Upper lobe of right lung (tissue), 1 donor: ENCODE data around the gene OR52A5. TPM values are rescaled to one million over a fixed set of nuclear protein-coding genes. Genes with fewer than 3 reads are reported as not detected.

Experiments
- ATAC-seq: fragments of 200-7000 bp; cut with Tn5 transposase; one replicate; pipeline ENCODE4 v1.9.1; 2020; ENCODE audit warnings: mild to moderate bottlenecking, moderate library complexity
- DNase-seq: peaks from one replicate; pipeline ENCODE4 v3.0.0-alpha.2; 2020
- H3K27ac ChIP-seq: fragments of 200-600 bp; one replicate; pipeline ENCODE4 v1.8.0; 2022
- H3K27me3 ChIP-seq: fragments of 200-600 bp; one replicate; pipeline ENCODE4 v1.8.0; 2022; ENCODE audit warnings: mild to moderate bottlenecking
- H3K36me3 ChIP-seq: fragments of 200-600 bp; one replicate; pipeline ENCODE4 v1.8.0; 2022
- H3K4me1 ChIP-seq: fragments of 200-600 bp; one replicate; pipeline ENCODE4 v1.8.0; 2022
- H3K4me3 ChIP-seq: fragments of 200-600 bp; one replicate; pipeline ENCODE4 v1.8.0; 2022; ENCODE audit warnings: mild to moderate bottlenecking
- H3K9me3 ChIP-seq: fragments of 200-600 bp; one replicate; pipeline ENCODE4 v1.8.0; 2022
- CTCF ChIP-seq: fragments of 200-600 bp; IDR thresholded peaks from one replicate; pipeline ENCODE4 v1.8.0; 2022; ENCODE audit warnings: antibody characterized with exemption
- intact Hi-C: fragments of 100-400 bp; cut with DNase I; formaldehyde crosslinking; loops from one replicate; pipeline ENCODE4 v1.11.0; 2022
- total RNA-seq: library from RNA; stranded (reverse); fragmentation: NEBNext Ultra II Directional; extraction: Animal tissue kit (Norgen Biotek cat#: 25700); gene quantifications from one replicate; pipeline ENCODE4 v1.2.1, GENCODE V29; 2021
- donor health status: DM: no; HTN: yes; CAD: no; lungs with severe emphysema.

OR52A5 gene
- total RNA-seq, 1 donor from 2014 or later, result not detected

- ATAC-seq, result no peak
- Histone ChIP-seq H3K27ac (no peak overlapping the region), H3K4me3 (no peak overlapping the region), H3K36me3 (no peaks in the 10 kb centered on the region), H3K27me3 (no peaks in the 10 kb centered on the region), H3K9me3 (no peaks in the 10 kb centered on the region), H3K4me1 (no peaks in the 10 kb centered on the region)
- intact Hi-C loops, result no loop called here
- no peak for TF ChIP-seq CTCF
- DNase-seq, result no peak
These were observed 19.3 kb downstream of the OR52A5 start for GRCh38 chr11:5118893-5119292.

- no peak overlapping the region for H3K27ac ChIP-seq
- intact Hi-C loops, result no loop called here
- H3K9me3 ChIP-seq, result no peaks in the 10 kb centered on the region
- H3K4me3 ChIP-seq, result no peak overlapping the region
- no peaks in the 10 kb centered on the region for H3K4me1 ChIP-seq
- no peaks in the 10 kb centered on the region for H3K27me3 ChIP-seq
- TF ChIP-seq CTCF, result no peak
- ATAC-seq (no peak), DNase-seq (no peak)
- H3K36me3 ChIP-seq, result no peaks in the 10 kb centered on the region
These were observed 20.6 kb downstream of the OR52A5 start for GRCh38 chr11:5117588-5117987.

- no peaks in the 10 kb centered on the region for H3K9me3 ChIP-seq
- ATAC-seq (no peak), DNase-seq (no peak)
- no peak for TF ChIP-seq CTCF
- intact Hi-C loops, result no loop called here
- H3K27me3 ChIP-seq, result no peaks in the 10 kb centered on the region
- no peak overlapping the region for H3K4me3 ChIP-seq
- no peaks in the 10 kb centered on the region for H3K36me3 ChIP-seq
- H3K4me1 ChIP-seq, result no peaks in the 10 kb centered on the region
- no peak overlapping the region for H3K27ac ChIP-seq
These were observed 22.8 kb downstream of the OR52A5 start for GRCh38 chr11:5115339-5115738.

GRCh38 chr11:5107285-5107684 is 30.9 kb downstream of the OR52A5 start:
- no peak for TF ChIP-seq CTCF
- Histone ChIP-seq H3K27me3 (no peaks in the 10 kb centered on the region), H3K27ac (no peak overlapping the region), H3K9me3 (no peaks in the 10 kb centered on the region), H3K36me3 (no peaks in the 10 kb centered on the region), H3K4me1 (no peaks in the 10 kb centered on the region), H3K4me3 (no peak overlapping the region)
- DNase-seq (no peak), ATAC-seq (no peak)
- intact Hi-C loops, result no loop called here

DNA sequence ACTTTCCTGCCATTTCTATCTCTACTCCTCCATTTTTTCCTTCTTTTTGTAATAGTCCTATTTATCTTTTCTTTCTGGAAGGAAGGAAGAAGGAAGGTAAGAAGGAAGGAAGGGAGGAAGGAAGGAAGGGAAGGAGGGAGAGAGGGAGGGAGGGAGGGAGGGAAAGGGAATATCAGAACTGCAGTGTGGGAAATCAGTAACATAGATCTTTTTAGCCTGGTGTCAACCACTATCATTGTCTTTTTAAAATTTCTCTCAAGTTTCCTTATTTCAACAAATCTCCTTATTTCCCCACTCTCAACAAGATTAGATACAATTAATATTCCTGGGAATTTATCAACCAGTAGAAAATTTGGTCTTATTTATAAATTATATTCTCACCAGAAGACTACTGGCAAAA is 35.1 kb downstream of the OR52A5 start:
- no peak for ATAC-seq
- DNase-seq, result no peak
- intact Hi-C loops, result no loop called here
- H3K27me3 ChIP-seq, result no peaks in the 10 kb centered on the region
- H3K36me3 ChIP-seq, result no peaks in the 10 kb centered on the region
- no peak for TF ChIP-seq CTCF
- H3K9me3 ChIP-seq, result no peaks in the 10 kb centered on the region
- H3K27ac ChIP-seq, result no peak overlapping the region
- no peaks in the 10 kb centered on the region for H3K4me1 ChIP-seq
- H3K4me3 ChIP-seq, result no peak overlapping the region

- ATAC-seq (no peak), DNase-seq (no peak)
- Histone ChIP-seq H3K9me3 (no peaks in the 10 kb centered on the region), H3K27me3 (no peaks in the 10 kb centered on the region), H3K36me3 (no peaks in the 10 kb centered on the region), H3K4me3 (no peak overlapping the region), H3K27ac (no peak overlapping the region), H3K4me1 (no peaks in the 10 kb centered on the region)
- intact Hi-C loops, result no loop called here
- TF ChIP-seq CTCF, result no peak
These were observed 35.9 kb downstream of the OR52A5 start for GRCh38 chr11:5102246-5102645.
